Stimulated activated effector memory CD8-positive, alpha-beta T cell treated with anti-CD3 and anti-CD28 coated beads, Interleukin-12 subunit alpha, Interleukin-12 subunit beta, amount 100 ng/mL, for 72 hours (primary cell): Measurements from ENCODE around the gene PCYT1A.
A peak's percentile ranks its signal among the peaks of the same experiment; 100 is the strongest.

Source experiments
- ATAC-seq: fragments of 150-1000 bp; cut with Tn5 transposase; 2 replicates; pipeline ENCODE4 v1.10.0; 2021
- DNase-seq, 2 donors: peaks; one replicate each; pipeline ENCODE4 v3.0.0; 2021 to 2022; ENCODE audit warnings: low spot score in 2 of 2
- H3K27ac Mint-ChIP-seq: one replicate; pipeline ENCODE4 v1.8.0; 2022; ENCODE audit warnings: mild to moderate bottlenecking, mixed read lengths
- H3K36me3 Mint-ChIP-seq: one replicate; pipeline ENCODE4 v1.8.0; 2022; ENCODE audit warnings: mild to moderate bottlenecking, mixed read lengths
- H3K4me1 Mint-ChIP-seq: one replicate; pipeline ENCODE4 v1.8.0; 2022; ENCODE audit warnings: mixed read lengths
- H3K4me3 Mint-ChIP-seq: one replicate; pipeline ENCODE4 v1.8.0; 2022; ENCODE audit warnings: mild to moderate bottlenecking, mixed read lengths
- H3K9me3 Mint-ChIP-seq: one replicate; pipeline ENCODE4 v1.8.0; 2022; ENCODE audit warnings: mixed read lengths

The PCYT1A gene

DNA sequence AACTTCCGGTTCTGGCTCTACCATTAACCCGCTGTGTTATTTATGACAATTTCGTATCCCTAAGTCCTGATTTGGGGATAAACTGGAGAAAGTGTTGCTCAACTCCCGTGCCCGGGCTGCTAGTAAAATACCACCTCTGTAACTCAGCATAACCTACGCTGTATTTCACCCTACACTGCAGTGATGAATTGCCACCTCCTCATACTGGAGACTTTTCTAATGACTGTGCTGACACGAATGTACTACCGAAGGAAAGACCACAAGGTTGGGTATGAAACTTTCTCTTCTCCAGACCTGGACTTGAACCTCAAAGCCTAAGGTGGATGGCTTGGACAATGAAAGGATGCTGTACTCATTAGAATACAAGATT, 54.7 kb downstream of the PCYT1A start:
- H3K36me3 Mint-ChIP-seq, result peaks cover 7% of the 10 kb centered on the region
- DNase-seq (no peak), ATAC-seq (peak; percentile 85)
- peaks cover 38% of the 10 kb centered on the region for H3K4me1 Mint-ChIP-seq
- no peaks in the 10 kb centered on the region for H3K9me3 Mint-ChIP-seq
- peak overlapping the region; percentile 84 for H3K27ac Mint-ChIP-seq
- no peak overlapping the region for H3K4me3 Mint-ChIP-seq

GRCh38 chr3:196232154-196232881, 55.2 kb downstream of the PCYT1A start:
- no peaks in the 10 kb centered on the region for H3K9me3 Mint-ChIP-seq
- H3K4me3 Mint-ChIP-seq, result no peak overlapping the region
- DNase-seq (no peak), ATAC-seq (peak; percentile 73)
- peaks cover 6% of the 10 kb centered on the region for H3K36me3 Mint-ChIP-seq
- H3K27ac Mint-ChIP-seq, result peak overlapping the region; percentile 84
- H3K4me1 Mint-ChIP-seq, result peaks cover 36% of the 10 kb centered on the region

- ATAC-seq, result peak; percentile 16
- DNase-seq, result no peak
- Mint-ChIP-seq H3K4me3 (no peak overlapping the region), H3K4me1 (peaks cover 11% of the 10 kb centered on the region), H3K36me3 (no peaks in the 10 kb centered on the region), H3K9me3 (no peaks in the 10 kb centered on the region), H3K27ac (no peak overlapping the region)
Observed at GRCh38 chr3:196227629-196228493, 59.7 kb downstream of the PCYT1A start.

DNA sequence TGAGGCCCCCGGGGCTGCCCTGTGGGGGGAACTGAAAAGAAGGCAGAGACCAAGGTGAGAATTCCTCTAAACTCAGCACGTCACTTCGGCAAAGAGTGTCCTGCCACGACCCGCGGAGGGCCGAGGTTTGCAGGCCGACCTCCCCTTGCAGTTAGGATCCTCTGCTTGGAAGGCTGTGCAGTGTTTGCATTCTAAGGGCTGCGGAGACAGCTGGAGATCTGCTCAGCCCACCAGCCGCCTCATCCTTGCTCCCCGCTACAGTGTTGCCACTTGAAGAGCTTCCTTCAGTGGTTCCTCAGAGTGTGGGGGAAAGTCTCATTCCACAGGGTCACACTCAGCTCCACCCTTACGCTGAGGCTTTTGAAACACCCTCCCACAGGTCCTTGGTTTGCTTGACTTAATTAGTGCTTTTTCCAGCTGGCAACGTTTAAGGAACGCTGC, 60.4 kb downstream of the PCYT1A start:
- peaks cover 3% of the 10 kb centered on the region for H3K4me1 Mint-ChIP-seq
- H3K36me3 Mint-ChIP-seq, result no peaks in the 10 kb centered on the region
- no peaks in the 10 kb centered on the region for H3K9me3 Mint-ChIP-seq
- no peak overlapping the region for H3K4me3 Mint-ChIP-seq
- ATAC-seq (peak; percentile 8), DNase-seq (no peak)
- no peak overlapping the region for H3K27ac Mint-ChIP-seq

GRCh38 chr3:196225763-196226364, 61.7 kb downstream of the PCYT1A start:
- Mint-ChIP-seq H3K36me3 (no peaks in the 10 kb centered on the region), H3K27ac (no peak overlapping the region)
- no peak for ATAC-seq

DNA sequence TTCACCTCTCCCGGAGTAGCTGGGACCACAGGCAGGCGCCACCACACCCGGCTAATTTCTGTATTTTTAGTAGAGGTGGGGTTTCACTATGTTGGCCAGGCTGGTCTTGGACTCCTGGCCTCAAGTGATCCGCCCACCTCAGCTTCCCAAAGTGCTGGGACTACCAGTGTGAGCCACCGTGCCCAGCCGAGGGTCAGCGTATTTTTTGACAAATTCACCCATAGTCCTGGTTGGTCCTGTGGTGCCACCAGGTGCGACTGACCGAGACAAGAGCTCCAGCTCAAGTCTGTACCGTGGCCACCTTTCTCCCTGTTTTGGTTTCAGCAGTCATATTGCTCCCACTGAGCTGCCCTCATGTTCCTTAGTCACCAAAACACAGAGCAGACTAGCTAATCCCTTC, 62.4 kb downstream of the PCYT1A start:
- no peak overlapping the region for H3K27ac Mint-ChIP-seq
- no peaks in the 10 kb centered on the region for H3K36me3 Mint-ChIP-seq
- no peaks in the 10 kb centered on the region for H3K9me3 Mint-ChIP-seq
- no peak overlapping the region for H3K4me3 Mint-ChIP-seq
- ATAC-seq (no peak), DNase-seq (no peak)
- H3K4me1 Mint-ChIP-seq, result peaks cover 2% of the 10 kb centered on the region

More at GRCh38 chr3:196225763-196226364, 61.7 kb downstream of the PCYT1A start:
- Mint-ChIP-seq H3K9me3 (no peaks in the 10 kb centered on the region), H3K4me3 (no peak overlapping the region), H3K4me1 (no peaks in the 10 kb centered on the region)
- DNase-seq, result no peak

DNA sequence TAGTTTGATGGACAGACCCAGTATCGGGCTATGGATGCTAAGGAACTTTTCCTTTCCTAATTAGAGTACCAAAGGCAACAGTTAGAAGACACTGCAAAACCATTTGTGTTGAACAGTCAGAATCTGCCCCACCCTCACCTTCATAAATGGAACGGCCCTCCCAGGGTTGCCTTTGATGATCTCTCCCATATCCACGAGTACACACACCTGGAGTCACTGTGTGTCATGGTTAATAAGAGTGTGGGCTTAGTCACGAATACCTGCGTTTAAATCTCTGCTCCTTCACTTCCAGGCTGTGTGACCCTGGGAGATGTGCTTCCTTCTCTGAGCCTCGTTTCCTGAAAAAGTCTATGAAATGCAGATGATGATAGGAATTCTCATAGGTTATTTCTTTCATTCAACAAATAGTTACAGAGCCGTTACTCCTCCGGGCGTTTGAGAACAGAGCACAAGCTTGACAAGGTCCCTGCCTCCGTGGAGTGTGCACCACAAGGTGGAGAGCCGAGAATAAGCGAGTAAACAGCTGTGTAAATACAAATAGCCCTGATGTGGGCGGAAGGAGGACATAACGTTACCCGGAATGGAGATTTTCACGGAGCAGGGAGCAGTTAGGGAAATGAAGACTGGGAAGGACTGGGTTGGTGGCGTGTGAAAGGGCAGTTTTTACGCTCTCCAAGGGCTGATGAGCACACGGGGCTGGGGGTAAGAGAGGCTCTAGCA, 64.5 kb downstream of the PCYT1A start:
- no peak for ATAC-seq
- H3K4me1 Mint-ChIP-seq, result peaks cover 16% of the 10 kb centered on the region
- H3K4me3 Mint-ChIP-seq, result no peak overlapping the region
- no peak for DNase-seq
- H3K36me3 Mint-ChIP-seq, result no peaks in the 10 kb centered on the region
- no peaks in the 10 kb centered on the region for H3K9me3 Mint-ChIP-seq
- no peak overlapping the region for H3K27ac Mint-ChIP-seq

DNA sequence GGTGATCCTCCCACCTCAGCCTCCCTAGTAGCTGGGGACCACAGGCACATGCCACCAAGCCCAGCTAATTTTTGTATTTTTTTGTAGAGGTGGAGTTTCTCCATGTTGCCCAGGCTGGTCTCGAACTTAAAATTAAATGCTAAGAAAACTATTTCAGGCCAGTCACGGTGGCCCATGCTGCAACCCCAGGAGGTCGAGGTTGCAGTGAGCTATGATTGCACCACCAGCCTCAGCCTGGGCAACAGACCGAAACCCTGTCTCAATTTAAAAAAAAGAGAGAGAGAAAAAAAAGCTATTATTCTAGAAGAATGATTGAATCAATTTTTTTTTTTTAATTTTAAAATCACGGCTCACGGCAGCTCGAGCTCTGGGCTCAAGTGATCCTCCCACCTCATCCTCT, 66.5 kb downstream of the PCYT1A start:
- Mint-ChIP-seq H3K36me3 (no peaks in the 10 kb centered on the region), H3K4me1 (peaks cover 22% of the 10 kb centered on the region), H3K4me3 (no peak overlapping the region), H3K27ac (no peak overlapping the region), H3K9me3 (no peaks in the 10 kb centered on the region)
- DNase-seq (no peak), ATAC-seq (no peak)

GRCh38 chr3:196220587-196220986, 66.9 kb downstream of the PCYT1A start:
- Mint-ChIP-seq H3K9me3 (no peaks in the 10 kb centered on the region), H3K4me3 (no peak overlapping the region), H3K27ac (no peak overlapping the region), H3K36me3 (no peaks in the 10 kb centered on the region), H3K4me1 (peaks cover 22% of the 10 kb centered on the region)
- ATAC-seq (no peak), DNase-seq (no peak)

- H3K4me3 Mint-ChIP-seq, result peak overlapping the region; percentile 64
- H3K4me1 Mint-ChIP-seq, result peaks cover 22% of the 10 kb centered on the region
- no peak for ATAC-seq
- peak overlapping the region; percentile 61 for H3K27ac Mint-ChIP-seq
- H3K36me3 Mint-ChIP-seq, result no peaks in the 10 kb centered on the region
- DNase-seq, result no peak
- H3K9me3 Mint-ChIP-seq, result no peaks in the 10 kb centered on the region
Observed at GRCh38 chr3:196219970-196220311, 67.6 kb downstream of the PCYT1A start.

- peak; percentile 91 for ATAC-seq
- Mint-ChIP-seq H3K4me1 (peaks cover 22% of the 10 kb centered on the region), H3K36me3 (no peaks in the 10 kb centered on the region), H3K27ac (peak overlapping the region; percentile 61), H3K9me3 (no peaks in the 10 kb centered on the region), H3K4me3 (peak overlapping the region; percentile 64)
- DNase-seq, result peak in 1 of 2 donors; percentile 68
Observed at GRCh38 chr3:196219194-196219969, 68.1 kb downstream of the PCYT1A start.

DNA sequence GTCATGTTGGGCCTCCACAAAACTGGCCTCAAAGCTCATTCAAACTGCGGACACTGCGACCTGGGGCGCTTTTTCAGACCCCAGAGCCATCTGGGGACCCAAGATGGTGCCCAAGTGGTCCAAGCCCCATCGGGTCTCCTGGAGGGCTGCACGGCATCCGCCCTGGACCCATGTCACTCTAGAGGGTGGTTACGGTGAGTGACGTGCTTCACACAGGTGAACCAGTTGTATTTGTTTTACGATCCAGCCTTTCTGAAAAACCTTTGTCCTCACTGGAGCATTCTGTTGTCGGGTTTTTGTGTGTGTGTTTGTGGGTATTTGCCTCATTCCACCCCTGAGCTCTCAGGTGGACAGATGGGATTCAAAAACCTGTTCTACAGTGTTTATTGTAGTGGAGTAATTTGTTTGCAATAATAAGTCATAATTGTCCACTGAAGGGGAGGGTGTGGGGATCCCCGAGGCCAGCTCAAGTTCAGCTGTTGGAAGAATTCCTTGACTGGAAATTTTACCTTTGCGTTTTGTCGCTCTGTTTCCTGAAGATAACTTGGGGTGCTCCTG, 69.3 kb downstream of the PCYT1A start:
- Mint-ChIP-seq H3K4me3 (peak overlapping the region; percentile 64), H3K27ac (no peak overlapping the region), H3K9me3 (no peaks in the 10 kb centered on the region), H3K36me3 (no peaks in the 10 kb centered on the region), H3K4me1 (peaks cover 22% of the 10 kb centered on the region)
- ATAC-seq, result no peak
- no peak for DNase-seq

GRCh38 chr3:196217307-196218154, 70.0 kb downstream of the PCYT1A start:
- H3K36me3 Mint-ChIP-seq, result no peaks in the 10 kb centered on the region
- peaks cover 22% of the 10 kb centered on the region for H3K4me1 Mint-ChIP-seq
- DNase-seq (no peak), ATAC-seq (no peak)
- H3K9me3 Mint-ChIP-seq, result no peaks in the 10 kb centered on the region
- H3K27ac Mint-ChIP-seq, result peak overlapping the region; percentile 36
- peak overlapping the region; percentile 0 for H3K4me3 Mint-ChIP-seq
